Keratinocyte (primary cell): ENCODE results near the gene DESI1. TPM values are rescaled to one million over a fixed set of nuclear protein-coding genes. Genes with fewer than 3 reads are reported as not detected.

ENCODE experiments used
- DNase-seq: peaks from one replicate; pipeline ENCODE4 v3.0.0-alpha.2; 2011; ENCODE audit warnings: low read depth, missing footprints, low spot score
- FAIRE-seq: peaks from 2 replicates; lab custom pipeline; 2011; peaks lifted over from hg19 to GRCh38; lab: Jason Lieb, UNC
- H2AFZ ChIP-seq: 2 replicates; pipeline ENCODE4 v1.6.0; 2012; ENCODE audit warnings: low read length, control low read depth, inconsistent platforms; ENCODE audit not compliant: control insufficient read depth
- H3K27ac ChIP-seq: 2 replicates; pipeline ENCODE4 v1.5.1; 2011; ENCODE audit warnings: low read length; ENCODE audit not compliant: control insufficient read depth, insufficient read depth
- H3K27me3 ChIP-seq: 3 replicates; pipeline ENCODE4 v1.6.0; 2011; ENCODE audit warnings: low read length; ENCODE audit not compliant: control insufficient read depth, insufficient read depth; ENCODE audit errors: extremely low read depth
- H3K36me3 ChIP-seq, 2 experiments: 2 replicates in 1 of 2; 3 replicates in 1 of 2; pipeline ENCODE4 v1.5.1; 2011; ENCODE audit warnings: low read length in 2 of 2, mild to moderate bottlenecking in 1 of 2; ENCODE audit not compliant: control insufficient read depth in 2 of 2, insufficient read depth in 2 of 2; ENCODE audit errors: extremely low read depth in 1 of 2
- H3K4me1 ChIP-seq: 3 replicates; pipeline ENCODE4 v1.5.1; 2011; ENCODE audit warnings: low read length; ENCODE audit not compliant: control insufficient read depth, insufficient read depth; ENCODE audit errors: extremely low read depth
- H3K4me2 ChIP-seq: 3 replicates; pipeline ENCODE4 v1.6.0; 2011; ENCODE audit warnings: low read depth, low read length; ENCODE audit not compliant: control insufficient read depth, insufficient read depth; ENCODE audit errors: extremely low read depth
- H3K4me3 ChIP-seq, 3 experiments: fragments of 200-600 bp in 1 of 3; sonication (generic) in 1 of 3; 2 replicates in 2 of 3; 3 replicates in 1 of 3; pipeline ENCODE4 v1.5.1; 2011 to 2016; ENCODE audit warnings: low read length in 3 of 3, mild to moderate bottlenecking in 3 of 3, control low read depth in 2 of 3, inconsistent platforms in 1 of 3, low read depth in 1 of 3, mixed read lengths in 1 of 3, mixed run types in 1 of 3, moderate library complexity in 1 of 3; ENCODE audit not compliant: control insufficient read depth in 2 of 3, insufficient read depth in 2 of 3; ENCODE audit errors: extremely low read depth in 1 of 3
- H3K79me2 ChIP-seq: 2 replicates; pipeline ENCODE4 v1.6.0; 2012; ENCODE audit warnings: low read length; ENCODE audit not compliant: control insufficient read depth, insufficient read depth
- H3K9ac ChIP-seq: 3 replicates; pipeline ENCODE4 v1.6.0; 2011; ENCODE audit warnings: low read length; ENCODE audit not compliant: control insufficient read depth, insufficient read depth; ENCODE audit errors: extremely low read depth
- H3K9me1 ChIP-seq: 3 replicates; pipeline ENCODE4 v1.6.0; 2011; ENCODE audit warnings: low read length; ENCODE audit not compliant: control insufficient read depth, insufficient read depth; ENCODE audit errors: extremely low read depth
- H3K9me3 ChIP-seq: 2 replicates; pipeline ENCODE4 v1.5.1; 2012; ENCODE audit warnings: low read depth, low read length; ENCODE audit not compliant: control insufficient read depth
- H4K20me1 ChIP-seq: 3 replicates; pipeline ENCODE4 v1.6.0; 2011; ENCODE audit warnings: low read length; ENCODE audit not compliant: control insufficient read depth, insufficient read depth; ENCODE audit errors: extremely low read depth
- EZH2 ChIP-seq: IDR thresholded peaks from one replicate; pipeline ENCODE4 v1.6.1; 2012; ENCODE audit warnings: inconsistent platforms, mild to moderate bottlenecking, low read length, moderate library complexity
- dilution Hi-C: fragments of 300-500 bp; cut with MboI; formaldehyde crosslinking; loops from one replicate; pipeline ENCODE4 v1.7.0; 2020; ENCODE audit warnings: low sequenced_read_pairs; ENCODE audit not compliant: extremely low pct_ligation_motif_present
- polyA plus RNA-seq, 5 experiments: library from polyadenylated mRNA; depleted of rRNA in 3 of 5; stranded (reverse) in 3 of 5; stranded (forward) in 1 of 5; unstranded in 1 of 5; fragments of >200 nt; gene quantifications; 1 replicate in 1 of 5; 2 replicates in 3 of 5; 3 replicates in 1 of 5; pipeline versions ENCODE4 v1.2.1 to v1.2.3, GENCODE V29; 2011 to 2012; ENCODE audit warnings: missing spikeins in 2 of 5, low read depth in 1 of 5, low replicate concordance in 1 of 5
- small RNA-seq, 3 experiments: library from RNA; depleted of rRNA; stranded (forward); fragments of <200 nt; gene quantifications; one replicate each; pipeline ENCODE3, GENCODE V24; 2012; ENCODE audit warnings: low read depth in 3 of 3, low replicate concordance in 1 of 3; ENCODE audit not compliant: insufficient read length in 3 of 3
- TF ChIP-seq, protein P1 (sequence below), 3 experiments: IDR thresholded peaks in 1 of 3; conservative IDR thresholded peaks in 1 of 3; optimal IDR thresholded peaks in 1 of 3; 2 replicates in 2 of 3; 3 replicates in 1 of 3; pipeline versions ENCODE3 to v1.5.1; 2011; ENCODE audit warnings: low read length in 3 of 3, mild to moderate bottlenecking in 3 of 3, moderate library complexity in 2 of 3, control low read depth in 1 of 3, inconsistent platforms in 1 of 3; ENCODE audit not compliant: insufficient read depth in 2 of 3; ENCODE audit errors: extremely low read depth in 1 of 3

DESI1 gene
- polyA plus RNA-seq, 1 donor (not counting 4 experiments of a cell fraction or from before 2014, with no cell fraction given) = 32.8 TPM

- FAIRE-seq = no peak
- Histone ChIP-seq H3K9ac (no peak overlapping the region), H3K9me1 (no peaks in the 10 kb centered on the region), H3K4me1 (no peaks in the 10 kb centered on the region), H3K36me3 (no peaks in the 10 kb centered on the region), H3K4me3 (no peak overlapping the region), H3K27me3 (peaks cover 6% of the 10 kb centered on the region), H3K9me3 (no peaks in the 10 kb centered on the region), H2AFZ (no peak overlapping the region), H4K20me1 (no peaks in the 10 kb centered on the region), H3K79me2 (no peaks in the 10 kb centered on the region), H3K4me2 (no peak overlapping the region), H3K27ac (no peak overlapping the region)
- dilution Hi-C loops = no loop called here
- no peak for DNase-seq
- TF ChIP-seq, protein P1, sequence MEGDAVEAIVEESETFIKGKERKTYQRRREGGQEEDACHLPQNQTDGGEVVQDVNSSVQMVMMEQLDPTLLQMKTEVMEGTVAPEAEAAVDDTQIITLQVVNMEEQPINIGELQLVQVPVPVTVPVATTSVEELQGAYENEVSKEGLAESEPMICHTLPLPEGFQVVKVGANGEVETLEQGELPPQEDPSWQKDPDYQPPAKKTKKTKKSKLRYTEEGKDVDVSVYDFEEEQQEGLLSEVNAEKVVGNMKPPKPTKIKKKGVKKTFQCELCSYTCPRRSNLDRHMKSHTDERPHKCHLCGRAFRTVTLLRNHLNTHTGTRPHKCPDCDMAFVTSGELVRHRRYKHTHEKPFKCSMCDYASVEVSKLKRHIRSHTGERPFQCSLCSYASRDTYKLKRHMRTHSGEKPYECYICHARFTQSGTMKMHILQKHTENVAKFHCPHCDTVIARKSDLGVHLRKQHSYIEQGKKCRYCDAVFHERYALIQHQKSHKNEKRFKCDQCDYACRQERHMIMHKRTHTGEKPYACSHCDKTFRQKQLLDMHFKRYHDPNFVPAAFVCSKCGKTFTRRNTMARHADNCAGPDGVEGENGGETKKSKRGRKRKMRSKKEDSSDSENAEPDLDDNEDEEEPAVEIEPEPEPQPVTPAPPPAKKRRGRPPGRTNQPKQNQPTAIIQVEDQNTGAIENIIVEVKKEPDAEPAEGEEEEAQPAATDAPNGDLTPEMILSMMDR (optimal IDR thresholded peaks at IDR 0.05 in 1 of 3, IDR thresholded peaks at IDR 0.05 in 1 of 3, conservative IDR thresholded peaks at IDR 0.05 in 1 of 3; ENCODE audit: extremely low read depth in 1 of 3, insufficient read depth in 2 of 3, low read length in 3 of 3) = no peak
- TF ChIP-seq EZH2 = no peak
These were observed 69.8 kb downstream of the DESI1 start for GRCh38 chr22:41550952-41551491.

DNA sequence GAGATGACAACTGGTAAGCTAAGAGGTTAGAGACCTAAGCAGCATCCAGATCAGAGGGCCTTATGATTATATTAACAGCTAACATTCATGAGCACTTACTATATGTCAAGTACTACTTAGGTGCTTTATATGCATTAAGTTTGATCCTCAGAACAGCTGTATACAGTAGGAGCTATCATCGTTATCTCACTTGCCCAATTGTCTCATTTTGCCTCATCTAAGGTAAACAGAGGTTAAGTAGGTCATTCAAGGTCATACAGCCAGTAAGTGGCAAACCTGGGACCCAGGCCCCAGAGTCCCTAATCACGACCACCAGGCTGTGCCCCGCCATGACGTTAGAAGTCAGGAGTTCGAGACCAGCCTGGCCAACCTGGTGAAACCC is 72.0 kb downstream of the DESI1 start:
- dilution Hi-C loops = no loop called here
- DNase-seq = no peak
- no peak overlapping the region for H3K27ac ChIP-seq
- no peak for FAIRE-seq
- TF ChIP-seq, protein P1 (optimal IDR thresholded peaks at IDR 0.05 in 1 of 3, IDR thresholded peaks at IDR 0.05 in 1 of 3, conservative IDR thresholded peaks at IDR 0.05 in 1 of 3; ENCODE audit: extremely low read depth in 1 of 3, insufficient read depth in 2 of 3, low read length in 3 of 3) = no peak
- no peak for TF ChIP-seq EZH2
- no peak overlapping the region for H3K4me3 ChIP-seq
- H4K20me1 ChIP-seq = no peaks in the 10 kb centered on the region
- H3K4me1 ChIP-seq = no peaks in the 10 kb centered on the region
- H3K36me3 ChIP-seq = no peaks in the 10 kb centered on the region
- H3K9me3 ChIP-seq = no peaks in the 10 kb centered on the region
- peaks cover 5% of the 10 kb centered on the region for H3K79me2 ChIP-seq
- H2AFZ ChIP-seq = no peak overlapping the region
- no peaks in the 10 kb centered on the region for H3K9me1 ChIP-seq
- peaks cover 6% of the 10 kb centered on the region for H3K27me3 ChIP-seq
- no peak overlapping the region for H3K4me2 ChIP-seq
- no peak overlapping the region for H3K9ac ChIP-seq

Small RNA genes within 50 kb of the gene (small RNA-seq; reads per million reads assigned to genes)
- 0 reads per million in 3 experiments for gene RF00019

Other genes starting within 250 kb of the DESI1 start
- 8.6 to 12.4 TPM (median 12.0 TPM) in 3 replicates for gene TEF, start 239.1 kb downstream of the DESI1 start, polyA plus RNA-seq
- 14.5 to 19.2 TPM (median 14.6 TPM) in 3 replicates for gene TOB2, start 174.2 kb downstream of the DESI1 start, polyA plus RNA-seq
- gene PHF5A, start 152.4 kb downstream of the DESI1 start, polyA plus RNA-seq = 51.9 to 77.7 TPM (median 73.0 TPM) in 3 replicates
- 20.7 to 57.9 TPM (median 37.2 TPM) in 3 replicates for gene ACO2, start 151.9 kb downstream of the DESI1 start, polyA plus RNA-seq
- gene POLR3H, start 76.6 kb downstream of the DESI1 start, polyA plus RNA-seq = 41.4 to 63.0 TPM (median 44.7 TPM) in 3 replicates
- not detected in 3 replicates for gene CSDC2, start 60.0 kb downstream of the DESI1 start, polyA plus RNA-seq
- 39.6 to 52.2 TPM (median 47.1 TPM) in 3 replicates for gene PMM1, start 31.2 kb downstream of the DESI1 start, polyA plus RNA-seq
- 162 to 247 TPM (median 244 TPM) in 3 replicates for gene XRCC6, start 252 bp upstream of the DESI1 start, polyA plus RNA-seq
- 230 to 277 TPM (median 251 TPM) in 3 replicates for gene SNU13, start 67.8 kb upstream of the DESI1 start, polyA plus RNA-seq
- gene MEI1, start 78.5 kb upstream of the DESI1 start, polyA plus RNA-seq = 0.10 TPM in 1 of 3 replicates, not detected in the others
- gene CCDC134, start 179.6 kb upstream of the DESI1 start, polyA plus RNA-seq = 3.5 to 6.3 TPM (median 4.1 TPM) in 3 replicates
- gene SREBF2, start 212.1 kb upstream of the DESI1 start, polyA plus RNA-seq = 57.5 to 68.4 TPM (median 58.4 TPM) in 3 replicates